ACC112 (cell line): ENCODE data around the gene SSTR3.
"Not testable (repeated sequence)": the region's sequence is repeated elsewhere in the genome, so short reads cannot be mapped to it uniquely, and the experiment has no call there.

ENCODE experiments used
- H2AFZ ChIP-seq: fragments of 200-600 bp; sonication (generic); one replicate; pipeline ENCODE4 v1.6.0; 2017; ENCODE audit warnings: antibody characterized with exemption, low read length; ENCODE audit not compliant: unreplicated experiment
- H3K27ac ChIP-seq: fragments of 200-600 bp; sonication (generic); 2 replicates; pipeline ENCODE4 v1.5.1; 2014; ENCODE audit warnings: low read depth, mild to moderate bottlenecking, antibody characterized with exemption, low read length, moderate library complexity
- H3K27me3 ChIP-seq: fragments of 200-600 bp; sonication (generic); 2 replicates; pipeline ENCODE4 v1.6.1; 2014; ENCODE audit warnings: mild to moderate bottlenecking, antibody characterized with exemption, low read length, moderate library complexity, mixed read lengths; ENCODE audit not compliant: insufficient read depth
- H3K36me3 ChIP-seq: fragments of 200-600 bp; sonication (generic); 2 replicates; pipeline ENCODE4 v1.6.1; 2016; ENCODE audit warnings: mild to moderate bottlenecking, antibody characterized with exemption, low read length, moderate library complexity, mixed read lengths; ENCODE audit not compliant: insufficient read depth
- H3K4me1 ChIP-seq: fragments of 200-600 bp; sonication (generic); one replicate; pipeline ENCODE4 v1.6.1; 2016; ENCODE audit warnings: low read length, mixed read lengths; ENCODE audit not compliant: insufficient read depth, unreplicated experiment, control insufficient read depth
- H3K4me3 ChIP-seq: fragments of 200-600 bp; sonication (generic); 2 replicates; pipeline ENCODE4 v1.5.1; 2014; ENCODE audit warnings: mild to moderate bottlenecking, low read depth, low read length
- H3K79me2 ChIP-seq: fragments of 200-600 bp; sonication (generic); one replicate; pipeline ENCODE4 v1.6.0; 2016; ENCODE audit warnings: low read length; ENCODE audit not compliant: control insufficient read depth, unreplicated experiment, insufficient read depth

SSTR3 gene

DNA sequence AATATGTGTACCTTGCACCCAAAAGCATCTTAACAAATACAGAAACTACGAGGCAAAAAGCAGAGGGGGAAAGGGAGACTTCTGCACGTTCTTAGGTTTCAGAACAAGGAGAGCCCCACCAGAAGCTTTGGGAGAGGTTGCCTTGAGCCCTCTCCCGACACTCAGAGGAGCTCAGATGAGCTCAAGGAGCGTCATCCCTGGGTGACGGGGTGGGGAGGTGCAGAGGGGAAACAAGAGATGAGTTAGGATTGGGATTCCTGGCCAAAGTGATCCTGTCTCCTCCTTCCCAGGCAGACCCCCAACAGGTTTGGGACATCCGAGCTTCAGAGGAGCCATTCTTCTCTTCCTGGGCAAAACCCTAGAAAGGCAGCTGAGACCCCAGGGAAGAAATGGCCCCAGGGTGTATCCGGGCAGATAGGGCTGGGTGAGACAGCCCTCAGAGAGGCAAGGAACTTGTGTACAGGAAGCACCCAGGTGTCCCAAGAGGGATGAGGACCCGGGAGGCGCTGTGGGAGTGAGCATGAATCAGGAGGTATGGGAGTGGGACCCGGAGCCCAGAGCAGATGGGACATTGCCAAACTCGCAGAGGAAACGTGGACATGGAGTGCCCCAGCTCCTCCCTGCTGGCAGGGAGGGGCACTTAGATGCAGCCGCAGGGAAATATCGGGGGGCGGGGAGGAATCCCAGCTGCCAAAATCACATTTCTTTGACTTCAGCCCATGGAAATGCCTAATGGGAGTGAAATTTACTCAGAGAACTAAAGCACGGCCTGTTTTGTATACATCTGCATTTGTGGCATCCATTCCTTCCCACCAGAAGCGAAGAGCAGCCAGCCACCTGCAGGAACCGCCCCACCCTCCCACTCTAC, 36.6 kb downstream of the SSTR3 start:
- peaks cover 16% of the 10 kb centered on the region for H3K4me1 ChIP-seq
- H3K36me3 ChIP-seq: no peaks in the 10 kb centered on the region
- H3K4me3 ChIP-seq: peak overlapping the region; percentile 30; the same call in 1 of the 2 replicates
- H3K27me3 ChIP-seq: no peaks in the 10 kb centered on the region
- H3K27ac ChIP-seq: no peak overlapping the region
- H2AFZ ChIP-seq: no peak overlapping the region
- no peaks in the 10 kb centered on the region for H3K79me2 ChIP-seq

DNA sequence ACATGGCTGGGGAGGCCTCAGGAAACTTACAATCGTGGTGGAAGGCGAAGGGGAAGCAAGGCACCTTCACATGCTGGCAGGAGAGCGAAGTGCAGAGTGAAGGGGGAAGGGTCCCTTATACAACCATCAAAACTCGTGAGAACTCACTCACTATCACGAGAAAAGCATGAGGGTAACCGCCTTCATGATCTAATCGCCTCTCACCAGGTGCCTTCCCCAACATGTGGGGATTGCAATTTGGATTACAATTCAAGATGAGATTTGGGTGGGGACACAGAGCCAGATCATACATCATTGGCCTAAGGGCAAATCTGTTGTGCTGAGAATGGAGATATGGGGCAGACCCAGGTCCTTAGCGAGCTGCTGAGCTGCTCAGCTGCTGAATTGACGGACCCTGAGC, 37.3 kb downstream of the SSTR3 start:
- H3K27me3 ChIP-seq: no peaks in the 10 kb centered on the region
- H3K79me2 ChIP-seq: no peaks in the 10 kb centered on the region
- H2AFZ ChIP-seq: no peak overlapping the region
- no peak overlapping the region for H3K27ac ChIP-seq
- no peak overlapping the region for H3K4me3 ChIP-seq
- peaks cover 16% of the 10 kb centered on the region for H3K4me1 ChIP-seq
- no peaks in the 10 kb centered on the region for H3K36me3 ChIP-seq

DNA sequence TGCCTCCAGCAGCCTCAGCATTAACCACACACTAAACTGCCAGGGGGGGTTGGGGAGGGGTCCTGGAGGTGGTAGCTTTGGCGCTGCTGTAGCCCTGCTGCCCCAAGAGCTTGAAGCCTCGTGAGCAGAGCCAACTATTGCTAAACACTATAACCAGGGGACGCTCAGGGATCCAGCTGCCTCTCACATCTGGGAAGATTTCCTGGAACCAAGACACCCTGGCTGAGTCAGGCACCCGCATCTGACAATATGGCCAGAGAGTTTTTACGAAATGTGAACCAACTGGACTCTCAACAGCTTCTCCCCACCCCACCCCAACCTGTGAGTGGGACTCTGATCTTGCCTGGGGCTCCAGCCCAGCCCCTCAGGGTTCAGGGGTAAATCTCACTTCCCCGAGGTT, 38.6 kb downstream of the SSTR3 start:
- Histone ChIP-seq H2AFZ (no peak overlapping the region), H3K27ac (no peak overlapping the region), H3K4me3 (no peak overlapping the region), H3K36me3 (no peaks in the 10 kb centered on the region), H3K27me3 (no peaks in the 10 kb centered on the region), H3K79me2 (no peaks in the 10 kb centered on the region), H3K4me1 (peaks cover 16% of the 10 kb centered on the region)

DNA sequence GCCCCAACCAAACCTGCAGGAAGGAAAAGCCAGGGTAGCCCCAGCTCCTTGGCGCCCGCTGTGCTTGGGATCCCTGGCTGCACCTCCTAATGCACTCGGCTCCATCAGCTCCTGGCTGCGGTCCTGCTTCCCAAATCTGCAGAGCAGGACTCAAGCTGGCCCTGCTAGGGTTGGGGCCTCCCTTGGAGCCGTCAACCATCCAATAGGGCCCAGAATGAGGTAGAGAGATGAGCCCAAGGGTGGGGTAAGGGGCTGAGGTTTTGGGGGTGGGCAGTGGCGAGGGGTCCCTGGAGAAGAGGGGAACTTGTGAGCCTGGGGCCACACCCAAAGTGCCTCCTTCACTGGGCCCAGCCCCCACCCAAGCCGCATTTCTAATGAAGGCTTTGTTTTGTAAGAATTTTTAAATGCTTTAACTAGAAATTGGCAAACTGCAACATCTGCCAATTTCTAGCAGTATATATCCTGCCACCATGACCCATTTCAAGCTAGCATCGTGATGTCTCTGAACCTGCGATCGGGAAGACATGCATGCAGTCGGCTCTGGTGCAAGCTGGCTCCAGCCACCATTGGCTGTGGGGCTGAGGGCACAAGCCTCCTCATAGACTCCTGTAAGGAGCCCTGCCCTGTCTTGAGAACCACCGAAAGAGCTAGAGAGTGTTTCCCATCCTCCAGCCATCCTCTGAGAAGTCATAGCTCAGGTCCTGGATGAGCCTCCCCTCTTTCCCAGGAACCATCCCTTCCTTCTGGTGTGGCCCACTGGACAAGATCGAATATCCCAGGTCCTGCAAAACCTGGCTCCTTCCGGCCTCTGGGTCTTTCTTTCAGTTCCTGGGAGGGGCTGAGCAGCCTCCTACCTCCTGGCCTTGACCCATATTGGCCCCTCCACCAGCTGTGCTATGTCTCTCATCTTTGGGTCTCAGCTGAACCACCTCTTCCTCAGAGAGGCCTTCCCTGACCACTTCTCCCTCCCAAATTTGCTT, 39.7 kb downstream of the SSTR3 start:
- no peaks in the 10 kb centered on the region for H3K36me3 ChIP-seq
- H3K27ac ChIP-seq: no peak overlapping the region
- H2AFZ ChIP-seq: no peak overlapping the region
- peaks cover 16% of the 10 kb centered on the region for H3K4me1 ChIP-seq
- H3K4me3 ChIP-seq: no peak overlapping the region
- H3K79me2 ChIP-seq: no peaks in the 10 kb centered on the region
- no peaks in the 10 kb centered on the region for H3K27me3 ChIP-seq

DNA sequence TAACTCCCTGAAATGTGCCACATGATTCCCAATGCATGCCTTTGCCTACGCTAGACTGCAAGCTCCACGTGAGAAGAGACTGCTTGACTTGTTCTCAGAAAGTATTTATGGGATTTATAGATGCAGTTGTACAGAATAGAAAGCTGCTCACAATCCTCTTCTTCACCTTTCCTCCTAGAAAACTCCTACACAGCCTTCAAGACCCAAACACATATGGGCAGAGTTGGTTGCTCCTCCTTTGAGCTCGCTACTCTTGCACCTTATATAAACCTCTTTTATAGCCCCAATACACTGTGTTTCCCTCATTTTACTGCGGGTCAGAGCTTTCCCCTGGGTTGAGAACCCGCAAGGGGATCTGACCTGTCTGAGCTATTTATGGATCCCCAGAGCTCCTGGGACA, 40.6 kb downstream of the SSTR3 start:
- Histone ChIP-seq H2AFZ (no peak overlapping the region), H3K36me3 (no peaks in the 10 kb centered on the region), H3K27ac (no peak overlapping the region), H3K4me3 (no peak overlapping the region), H3K4me1 (peaks cover 7% of the 10 kb centered on the region), H3K27me3 (no peaks in the 10 kb centered on the region), H3K79me2 (no peaks in the 10 kb centered on the region)

DNA sequence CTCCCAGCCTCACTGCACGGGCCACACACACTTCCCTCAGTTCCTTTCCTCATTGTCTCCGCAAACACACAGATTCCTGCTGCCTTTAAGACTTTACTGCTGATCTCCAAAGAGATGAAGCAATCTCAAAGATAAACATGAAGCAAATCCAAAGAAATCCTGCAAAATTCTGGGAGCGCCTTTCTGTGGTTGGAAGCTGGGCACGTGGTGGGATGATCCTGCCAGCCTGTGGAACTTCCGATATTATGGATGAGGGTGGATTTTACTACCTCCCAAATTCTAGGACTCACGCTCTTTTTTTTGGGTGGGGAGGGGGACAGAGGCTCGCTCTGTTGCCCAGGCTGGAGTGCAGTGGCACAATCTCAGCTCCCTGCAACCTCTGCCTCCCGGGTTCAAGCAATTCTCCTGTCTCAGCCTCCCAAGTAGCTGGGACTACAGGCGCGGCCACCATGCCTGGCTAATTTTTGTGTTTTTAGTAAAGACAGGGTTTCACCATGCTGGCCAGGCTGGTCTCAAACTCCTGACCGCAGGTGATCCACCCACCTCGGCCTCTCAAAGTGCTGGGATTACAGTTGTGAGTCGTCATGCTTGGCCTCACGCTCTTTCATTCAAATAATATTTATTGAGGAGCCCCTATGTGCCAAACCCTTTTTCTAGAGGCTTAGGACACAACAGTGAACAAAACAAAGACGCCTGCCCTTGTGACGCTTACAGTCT, 41.4 kb downstream of the SSTR3 start:
- H3K4me3 ChIP-seq, H3K36me3 ChIP-seq, H3K27me3 ChIP-seq, H3K27ac ChIP-seq, H3K4me1 ChIP-seq, H3K79me2 ChIP-seq, H2AFZ ChIP-seq: not testable (repeated sequence)

DNA sequence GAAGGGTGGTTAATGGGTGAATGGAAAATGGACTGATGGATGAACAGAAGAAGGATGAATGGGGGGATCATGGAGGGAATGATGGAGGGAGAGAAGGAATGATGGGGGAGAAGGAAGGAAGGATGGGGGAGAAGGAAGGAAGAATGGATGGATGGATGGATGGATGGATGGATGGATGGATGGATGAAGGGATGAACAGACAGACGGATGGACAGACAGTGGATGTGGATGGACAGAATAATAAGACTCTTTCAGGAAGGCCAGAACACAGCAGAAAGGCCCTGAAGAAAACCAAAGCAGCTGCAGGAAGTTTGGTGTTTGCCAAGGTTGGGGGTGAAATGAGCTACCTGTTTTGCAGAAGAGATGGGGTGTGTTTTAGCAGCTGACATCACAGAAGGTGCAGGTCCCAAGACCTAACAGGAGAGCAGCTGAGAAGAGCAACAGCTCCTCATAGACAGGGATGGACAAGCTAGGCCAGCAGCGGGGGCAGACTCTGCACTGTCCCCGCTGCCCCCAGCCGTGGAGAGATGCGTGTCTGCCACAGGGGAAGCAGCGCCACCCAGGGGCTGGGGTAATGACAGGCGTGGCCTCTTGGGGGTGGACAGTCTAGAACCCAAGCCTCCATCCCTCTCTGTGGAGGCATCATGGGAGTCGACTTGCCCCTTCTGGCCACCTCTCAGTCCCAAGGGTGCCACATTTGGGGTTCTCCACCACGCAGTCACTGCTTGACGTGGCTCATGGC, 42.2 kb downstream of the SSTR3 start:
- H3K27me3 ChIP-seq: no peaks in the 10 kb centered on the region
- H3K4me3 ChIP-seq: no peak overlapping the region
- no peaks in the 10 kb centered on the region for H3K36me3 ChIP-seq
- H3K79me2 ChIP-seq: no peaks in the 10 kb centered on the region
- no peak overlapping the region for H2AFZ ChIP-seq
- no peaks in the 10 kb centered on the region for H3K4me1 ChIP-seq
- no peak overlapping the region for H3K27ac ChIP-seq

DNA sequence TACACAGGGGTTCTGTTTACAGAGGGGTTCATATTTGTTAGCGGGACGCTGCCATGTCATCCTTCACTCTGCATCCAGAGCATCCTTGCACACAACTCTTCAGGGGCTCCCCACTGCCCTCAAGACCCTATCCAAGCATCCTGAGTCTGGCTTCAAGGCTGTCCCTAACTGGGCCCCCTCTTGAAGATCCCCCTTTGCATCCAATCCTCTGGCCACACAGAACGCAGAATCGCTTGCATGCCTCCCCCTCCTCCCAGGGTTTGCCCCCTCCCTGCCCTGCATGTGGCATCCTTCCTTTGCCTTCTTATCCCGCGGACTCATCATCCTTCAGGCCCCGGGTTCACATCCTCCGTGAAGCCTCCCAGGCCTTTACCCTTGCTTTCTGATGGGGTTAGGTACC, 42.9 kb downstream of the SSTR3 start:
- Histone ChIP-seq H3K27ac (no peak overlapping the region), H3K36me3 (no peaks in the 10 kb centered on the region), H3K4me3 (no peak overlapping the region), H2AFZ (no peak overlapping the region), H3K4me1 (no peaks in the 10 kb centered on the region), H3K27me3 (no peaks in the 10 kb centered on the region), H3K79me2 (no peaks in the 10 kb centered on the region)

DNA sequence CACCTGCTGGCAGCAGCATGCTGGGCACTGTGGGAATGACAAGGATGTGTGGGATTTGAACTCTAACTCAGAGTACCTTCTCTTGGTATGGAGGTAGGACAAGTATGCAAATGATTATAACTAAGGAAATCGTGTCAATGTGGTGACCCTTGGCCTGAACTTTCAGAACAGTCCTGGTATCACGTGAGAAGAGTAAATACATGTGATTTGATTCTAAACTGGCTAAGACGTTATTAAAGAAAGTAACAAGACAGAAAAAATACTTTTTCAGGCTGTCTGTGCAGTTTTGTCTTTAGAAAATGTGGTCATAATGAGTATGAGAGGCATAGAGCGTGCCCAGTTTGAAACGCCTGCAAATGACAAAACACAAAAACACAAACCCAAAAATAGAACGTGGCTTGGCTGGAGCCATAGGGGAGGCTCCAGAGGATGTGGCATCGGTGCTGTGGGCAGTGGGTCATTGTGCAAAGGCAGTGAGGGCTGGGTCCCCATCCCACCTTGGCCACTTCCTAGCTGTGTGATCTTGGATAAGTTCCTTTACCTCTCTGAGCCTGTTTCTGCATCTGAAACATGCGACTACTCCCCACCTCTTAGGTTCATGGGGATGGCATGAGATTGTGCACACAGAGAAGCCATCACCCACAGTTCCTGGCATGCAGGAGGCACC, 44.2 kb downstream of the SSTR3 start:
- no peaks in the 10 kb centered on the region for H3K36me3 ChIP-seq
- H3K27me3 ChIP-seq: no peaks in the 10 kb centered on the region
- no peak overlapping the region for H2AFZ ChIP-seq
- H3K27ac ChIP-seq: no peak overlapping the region
- H3K4me1 ChIP-seq: no peaks in the 10 kb centered on the region
- H3K4me3 ChIP-seq: no peak overlapping the region
- no peaks in the 10 kb centered on the region for H3K79me2 ChIP-seq
